WTC11 (cell line): ENCODE data around the gene ITK. TPM values are rescaled to one million over a fixed set of nuclear protein-coding genes. Genes with fewer than 3 reads are reported as not detected.

Experiments
- ATAC-seq: fragments of 200-7000 bp; cut with Tn5 transposase; 2 replicates; pipeline ENCODE4 v1.10.0; 2021; ENCODE audit warnings: mild to moderate bottlenecking, moderate library complexity
- CTCF ChIA-PET: fragments of 300-600 bp; sonication (Branson Sonifier 250); formaldehyde crosslinking; loops from one replicate; lab custom pipeline; 2021; ENCODE audit warnings: antibody characterized with exemption; lab: Charles Lee
- POLR2A ChIA-PET: fragments of 350-600 bp; sonication (Branson Sonifier 250); formaldehyde crosslinking; loops from one replicate; lab custom pipeline; 2021; ENCODE audit warnings: antibody characterized with exemption; lab: Charles Lee
- DNase-seq: peaks from one replicate; pipeline ENCODE4 v3.0.0; 2021; ENCODE audit warnings: low spot score
- H3K27ac Mint-ChIP-seq: 2 replicates; pipeline ENCODE4 v1.8.0; 2021; ENCODE audit warnings: mixed read lengths
- H3K27me3 Mint-ChIP-seq: 2 replicates; pipeline ENCODE4 v1.8.0; 2021; ENCODE audit warnings: low read depth, mild to moderate bottlenecking, moderate library complexity, mixed read lengths
- H3K36me3 Mint-ChIP-seq: 2 replicates; pipeline ENCODE4 v1.8.0; 2021; ENCODE audit warnings: mixed read lengths
- H3K4me1 Mint-ChIP-seq: 2 replicates; pipeline ENCODE4 v1.8.0; 2022; ENCODE audit warnings: mixed read lengths
- H3K4me3 Mint-ChIP-seq: 2 replicates; pipeline ENCODE4 v1.8.0; 2021; ENCODE audit warnings: mild to moderate bottlenecking, moderate library complexity, mixed read lengths
- H3K9me3 Mint-ChIP-seq: 2 replicates; pipeline ENCODE4 v1.8.0; 2021; ENCODE audit warnings: mixed read lengths
- AFF4 ChIP-seq: sonication (generic); formaldehyde crosslinking; IDR thresholded peaks from 2 replicates; pipeline ENCODE4 v1.8.1; 2023; ENCODE audit warnings: mild to moderate bottlenecking, missing genetic modification reagents, borderline replicate concordance
- CREB1 ChIP-seq: sonication (generic); formaldehyde crosslinking; IDR thresholded peaks from 2 replicates; pipeline ENCODE4 v1.8.0; 2023; ENCODE audit warnings: mild to moderate bottlenecking, missing genetic modification reagents
- ELF4 ChIP-seq: sonication (generic); formaldehyde crosslinking; IDR thresholded peaks from 2 replicates; pipeline ENCODE4 v1.8.1; 2022; ENCODE audit warnings: low read depth, mild to moderate bottlenecking, moderate library complexity, missing genetic modification reagents
- EMX1 ChIP-seq: fragments of 250-450 bp; sonication (Bioruptor Pico); IDR thresholded peaks from 2 replicates; pipeline ENCODE4 v1.8.0; 2021; ENCODE audit warnings: mild to moderate bottlenecking
- FOXJ3 ChIP-seq: sonication (generic); formaldehyde crosslinking; IDR thresholded peaks from 2 replicates; pipeline ENCODE4 v1.9.0; 2021; ENCODE audit warnings: missing genetic modification reagents, mild to moderate bottlenecking, borderline replicate concordance
- GRHL2 ChIP-seq: fragments of 250-450 bp; sonication (Bioruptor Pico); IDR thresholded peaks from 2 replicates; pipeline ENCODE4 v1.8.0; 2022; ENCODE audit warnings: mild to moderate bottlenecking, moderate library complexity; ENCODE audit not compliant: insufficient replicate concordance, severe bottlenecking
- GTF2I ChIP-seq: fragments of 250-450 bp; sonication (Bioruptor Pico); conservative IDR thresholded peaks from 2 replicates; pipeline ENCODE4 v1.4.0; 2021; ENCODE audit warnings: mild to moderate bottlenecking
- KAT7 ChIP-seq: sonication (generic); formaldehyde crosslinking; IDR thresholded peaks from 2 replicates; pipeline ENCODE4 v1.8.1; 2023; ENCODE audit warnings: missing genetic modification reagents, mild to moderate bottlenecking, borderline replicate concordance
- MYBL2 ChIP-seq: sonication (generic); formaldehyde crosslinking; IDR thresholded peaks from 2 replicates; pipeline ENCODE4 v1.8.1; 2023; ENCODE audit warnings: mild to moderate bottlenecking, moderate library complexity, missing genetic modification reagents
- NR3C1 ChIP-seq: sonication (generic); formaldehyde crosslinking; conservative IDR thresholded peaks from 2 replicates; pipeline ENCODE4 v1.8.1; 2023; ENCODE audit warnings: low read depth, mild to moderate bottlenecking, missing genetic modification reagents
- SOX15 ChIP-seq: fragments of 250-450 bp; sonication (Bioruptor Pico); IDR thresholded peaks from 2 replicates; pipeline ENCODE4 v1.9.0; 2021; ENCODE audit warnings: mild to moderate bottlenecking
- ZBTB21 ChIP-seq: sonication (generic); formaldehyde crosslinking; IDR thresholded peaks from 2 replicates; pipeline ENCODE4 v1.8.1; 2023; ENCODE audit warnings: mild to moderate bottlenecking, missing genetic modification reagents, borderline replicate concordance
- ZNF281 ChIP-seq: sonication (generic); formaldehyde crosslinking; IDR thresholded peaks from 2 replicates; pipeline ENCODE4 v1.8.0; 2023; ENCODE audit warnings: mild to moderate bottlenecking, missing genetic modification reagents
- ZNF416 ChIP-seq: fragments of 250-450 bp; sonication (Bioruptor Pico); IDR thresholded peaks from 2 replicates; pipeline ENCODE4 v1.9.0; 2021; ENCODE audit warnings: mild to moderate bottlenecking, inconsistent platforms
- total RNA-seq: library from RNA; stranded (reverse); gene quantifications from 3 replicates; pipeline ENCODE4 v1.2.3, GENCODE V29; 2021
- TF ChIP-seq, protein P1 (sequence below): sonication (generic); formaldehyde crosslinking; IDR thresholded peaks from 2 replicates; pipeline ENCODE4 v1.8.1; 2023; ENCODE audit warnings: mild to moderate bottlenecking, moderate library complexity, missing genetic modification reagents
- TF ChIP-seq, protein P2 (sequence below): sonication (generic); formaldehyde crosslinking; IDR thresholded peaks from 2 replicates; pipeline ENCODE4 v1.8.0; 2022; ENCODE audit warnings: mild to moderate bottlenecking, missing genetic modification reagents
- TF ChIP-seq, protein P3 (sequence below): sonication (generic); formaldehyde crosslinking; IDR thresholded peaks from 2 replicates; pipeline ENCODE4 v1.8.0; 2022; ENCODE audit warnings: missing genetic modification reagents

ITK gene
- total RNA-seq, 1 experiment from 2014 or later: 0.52 TPM

GRCh38 chr5:157245886-157246285, 65.2 kb downstream of the ITK start:
- H3K27ac Mint-ChIP-seq: peak overlapping the region; percentile 63; the same call in 1 of the 2 replicates

DNA sequence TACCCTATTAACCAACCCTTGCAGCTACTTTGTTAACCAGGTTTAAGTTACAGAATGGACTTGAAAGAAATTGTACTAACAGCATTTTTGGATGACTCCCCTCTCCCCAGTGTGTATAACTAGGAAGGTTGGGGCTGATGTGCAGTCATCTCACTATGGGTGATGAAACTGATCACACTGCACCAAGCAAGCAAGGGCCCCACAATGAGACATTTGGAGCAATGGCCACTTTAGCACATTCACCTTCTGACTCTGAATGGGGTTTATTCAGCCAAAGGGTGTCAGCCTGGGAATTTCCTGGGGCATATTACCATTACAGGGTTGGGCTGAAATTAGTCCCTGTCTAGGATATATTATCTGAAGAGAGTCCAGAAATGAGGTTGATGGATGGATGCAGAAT, 66.6 kb downstream of the ITK start:
- H3K4me3 Mint-ChIP-seq: no peak overlapping the region
- POLR2A ChIA-PET: no interaction called here
- no peaks in the 10 kb centered on the region for H3K36me3 Mint-ChIP-seq
- H3K27ac Mint-ChIP-seq: no peak overlapping the region
- no peaks in the 10 kb centered on the region for H3K27me3 Mint-ChIP-seq
- CTCF ChIA-PET: interaction anchor here (0.8 kb wide), 1 partner anchor 57 kb away, joined by 3 read pairs; no protein-coding TSS in a partner anchor
- DNase-seq: no peak
- ATAC-seq: no peak
- peaks cover 12% of the 10 kb centered on the region for H3K4me1 Mint-ChIP-seq
- 0 out of 2 replicates have a peak, but pooled peaks cover 3% of the 10 kb centered on the region for H3K9me3 Mint-ChIP-seq
- no peak for TF ChIP-seq MYBL2 (CRISPR knock-in tag)
- no peak for TF ChIP-seq KAT7 (CRISPR knock-in tag)
- no peak for TF ChIP-seq CREB1
- TF ChIP-seq, protein P1, sequence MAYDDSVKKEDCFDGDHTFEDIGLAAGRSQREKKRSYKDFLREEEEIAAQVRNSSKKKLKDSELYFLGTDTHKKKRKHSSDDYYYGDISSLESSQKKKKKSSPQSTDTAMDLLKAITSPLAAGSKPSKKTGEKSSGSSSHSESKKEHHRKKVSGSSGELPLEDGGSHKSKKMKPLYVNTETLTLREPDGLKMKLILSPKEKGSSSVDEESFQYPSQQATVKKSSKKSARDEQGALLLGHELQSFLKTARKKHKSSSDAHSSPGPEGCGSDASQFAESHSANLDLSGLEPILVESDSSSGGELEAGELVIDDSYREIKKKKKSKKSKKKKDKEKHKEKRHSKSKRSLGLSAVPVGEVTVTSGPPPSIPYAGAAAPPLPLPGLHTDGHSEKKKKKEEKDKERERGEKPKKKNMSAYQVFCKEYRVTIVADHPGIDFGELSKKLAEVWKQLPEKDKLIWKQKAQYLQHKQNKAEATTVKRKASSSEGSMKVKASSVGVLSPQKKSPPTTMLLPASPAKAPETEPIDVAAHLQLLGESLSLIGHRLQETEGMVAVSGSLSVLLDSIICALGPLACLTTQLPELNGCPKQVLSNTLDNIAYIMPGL (CRISPR knock-in tag): no peak
- TF ChIP-seq AFF4 (CRISPR knock-in tag): no peak

More at GRCh38 chr5:157245886-157246285, 65.2 kb downstream of the ITK start:
- TF ChIP-seq FOXJ3 (CRISPR knock-in tag): no peak
- TF ChIP-seq CREB1: no peak
- no peak for TF ChIP-seq ELF4
- no peak for TF ChIP-seq SOX15
- no peak for TF ChIP-seq EMX1
- Mint-ChIP-seq H3K36me3 (no peaks in the 10 kb centered on the region), H3K4me3 (no peak overlapping the region), H3K27me3 (no peaks in the 10 kb centered on the region), H3K4me1 (peaks cover 12% of the 10 kb centered on the region), H3K9me3 (0 out of 2 replicates have a peak, but pooled peaks cover 3% of the 10 kb centered on the region)
- DNase-seq (no peak), ATAC-seq (no peak)
- ChIA-PET POLR2A (no interaction called here), CTCF (interaction anchor here (1.8 kb wide), 1 partner anchor 58 kb away, joined by 5 read pairs; no protein-coding TSS in a partner anchor)

DNA sequence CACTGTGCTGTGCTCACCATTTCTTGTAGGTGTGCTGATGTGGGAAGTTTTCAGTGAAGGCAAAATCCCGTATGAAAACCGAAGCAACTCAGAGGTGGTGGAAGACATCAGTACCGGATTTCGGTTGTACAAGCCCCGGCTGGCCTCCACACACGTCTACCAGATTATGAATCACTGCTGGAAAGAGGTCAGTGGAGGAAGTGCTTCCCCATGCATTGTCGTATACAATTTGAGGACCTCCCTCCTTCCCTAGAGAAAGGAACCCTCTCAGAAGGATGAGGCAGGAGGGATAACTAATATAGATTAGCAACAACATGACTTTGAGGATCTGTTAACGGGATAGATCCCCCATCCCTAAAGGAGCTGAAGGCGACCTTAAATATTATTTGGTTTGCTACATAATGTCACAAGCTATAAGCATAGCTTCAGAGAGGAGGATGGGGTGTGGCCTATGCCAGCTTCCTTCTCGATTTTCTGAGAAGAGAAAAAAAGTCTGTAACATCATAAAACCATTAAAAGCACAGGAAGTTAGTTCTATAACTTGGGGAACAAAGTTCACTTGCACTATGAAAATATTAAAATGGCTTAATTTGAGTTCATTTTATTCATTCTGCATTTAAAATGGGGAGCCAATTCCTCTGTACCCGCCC, 68.3 kb downstream of the ITK start:
- H3K9me3 Mint-ChIP-seq: 0 out of 2 replicates have a peak, but pooled peaks cover 3% of the 10 kb centered on the region
- ATAC-seq (no peak), DNase-seq (no peak)
- POLR2A ChIA-PET: no interaction called here
- H3K4me1 Mint-ChIP-seq: peaks cover 16% of the 10 kb centered on the region
- H3K36me3 Mint-ChIP-seq: no peaks in the 10 kb centered on the region
- H3K4me3 Mint-ChIP-seq: no peak overlapping the region
- no peaks in the 10 kb centered on the region for H3K27me3 Mint-ChIP-seq
- H3K27ac Mint-ChIP-seq: no peak overlapping the region
- CTCF ChIA-PET: interaction anchor here (1.7 kb wide), 1 partner anchor 55 kb away, joined by 4 read pairs; no protein-coding TSS in a partner anchor
- no peak for TF ChIP-seq GTF2I (CRISPR knock-in tag)
- TF ChIP-seq ZNF281 (CRISPR knock-in tag): no peak
- no peak for TF ChIP-seq ZNF416 (CRISPR knock-in tag)
- no peak for TF ChIP-seq NR3C1 (CRISPR knock-in tag)
- no peak for TF ChIP-seq GRHL2 (CRISPR knock-in tag)
- no peak for TF ChIP-seq ZBTB21 (CRISPR knock-in tag)
- TF ChIP-seq, protein P2, sequence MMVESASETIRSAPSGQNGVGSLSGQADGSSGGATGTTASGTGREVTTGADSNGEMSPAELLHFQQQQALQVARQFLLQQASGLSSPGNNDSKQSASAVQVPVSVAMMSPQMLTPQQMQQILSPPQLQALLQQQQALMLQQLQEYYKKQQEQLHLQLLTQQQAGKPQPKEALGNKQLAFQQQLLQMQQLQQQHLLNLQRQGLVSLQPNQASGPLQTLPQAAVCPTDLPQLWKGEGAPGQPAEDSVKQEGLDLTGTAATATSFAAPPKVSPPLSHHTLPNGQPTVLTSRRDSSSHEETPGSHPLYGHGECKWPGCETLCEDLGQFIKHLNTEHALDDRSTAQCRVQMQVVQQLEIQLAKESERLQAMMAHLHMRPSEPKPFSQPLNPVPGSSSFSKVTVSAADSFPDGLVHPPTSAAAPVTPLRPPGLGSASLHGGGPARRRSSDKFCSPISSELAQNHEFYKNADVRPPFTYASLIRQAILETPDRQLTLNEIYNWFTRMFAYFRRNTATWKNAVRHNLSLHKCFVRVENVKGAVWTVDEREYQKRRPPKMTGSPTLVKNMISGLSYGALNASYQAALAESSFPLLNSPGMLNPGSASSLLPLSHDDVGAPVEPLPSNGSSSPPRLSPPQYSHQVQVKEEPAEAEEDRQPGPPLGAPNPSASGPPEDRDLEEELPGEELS (CRISPR knock-in tag): no peak
- TF ChIP-seq, protein P3, sequence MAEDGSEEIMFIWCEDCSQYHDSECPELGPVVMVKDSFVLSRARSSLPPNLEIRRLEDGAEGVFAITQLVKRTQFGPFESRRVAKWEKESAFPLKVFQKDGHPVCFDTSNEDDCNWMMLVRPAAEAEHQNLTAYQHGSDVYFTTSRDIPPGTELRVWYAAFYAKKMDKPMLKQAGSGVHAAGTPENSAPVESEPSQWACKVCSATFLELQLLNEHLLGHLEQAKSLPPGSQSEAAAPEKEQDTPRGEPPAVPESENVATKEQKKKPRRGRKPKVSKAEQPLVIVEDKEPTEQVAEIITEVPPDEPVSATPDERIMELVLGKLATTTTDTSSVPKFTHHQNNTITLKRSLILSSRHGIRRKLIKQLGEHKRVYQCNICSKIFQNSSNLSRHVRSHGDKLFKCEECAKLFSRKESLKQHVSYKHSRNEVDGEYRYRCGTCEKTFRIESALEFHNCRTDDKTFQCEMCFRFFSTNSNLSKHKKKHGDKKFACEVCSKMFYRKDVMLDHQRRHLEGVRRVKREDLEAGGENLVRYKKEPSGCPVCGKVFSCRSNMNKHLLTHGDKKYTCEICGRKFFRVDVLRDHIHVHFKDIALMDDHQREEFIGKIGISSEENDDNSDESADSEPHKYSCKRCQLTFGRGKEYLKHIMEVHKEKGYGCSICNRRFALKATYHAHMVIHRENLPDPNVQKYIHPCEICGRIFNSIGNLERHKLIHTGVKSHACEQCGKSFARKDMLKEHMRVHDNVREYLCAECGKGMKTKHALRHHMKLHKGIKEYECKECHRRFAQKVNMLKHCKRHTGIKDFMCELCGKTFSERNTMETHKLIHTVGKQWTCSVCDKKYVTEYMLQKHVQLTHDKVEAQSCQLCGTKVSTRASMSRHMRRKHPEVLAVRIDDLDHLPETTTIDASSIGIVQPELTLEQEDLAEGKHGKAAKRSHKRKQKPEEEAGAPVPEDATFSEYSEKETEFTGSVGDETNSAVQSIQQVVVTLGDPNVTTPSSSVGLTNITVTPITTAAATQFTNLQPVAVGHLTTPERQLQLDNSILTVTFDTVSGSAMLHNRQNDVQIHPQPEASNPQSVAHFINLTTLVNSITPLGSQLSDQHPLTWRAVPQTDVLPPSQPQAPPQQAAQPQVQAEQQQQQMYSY (CRISPR knock-in tag): no peak
- TF ChIP-seq SOX15: no peak
